ENCODE data around the gene BIRC5.
"Not testable (repeated sequence)": the region's sequence is repeated elsewhere in the genome, so short reads cannot be mapped to it uniquely, and the experiment has no call there.

Gene BIRC5

DNA sequence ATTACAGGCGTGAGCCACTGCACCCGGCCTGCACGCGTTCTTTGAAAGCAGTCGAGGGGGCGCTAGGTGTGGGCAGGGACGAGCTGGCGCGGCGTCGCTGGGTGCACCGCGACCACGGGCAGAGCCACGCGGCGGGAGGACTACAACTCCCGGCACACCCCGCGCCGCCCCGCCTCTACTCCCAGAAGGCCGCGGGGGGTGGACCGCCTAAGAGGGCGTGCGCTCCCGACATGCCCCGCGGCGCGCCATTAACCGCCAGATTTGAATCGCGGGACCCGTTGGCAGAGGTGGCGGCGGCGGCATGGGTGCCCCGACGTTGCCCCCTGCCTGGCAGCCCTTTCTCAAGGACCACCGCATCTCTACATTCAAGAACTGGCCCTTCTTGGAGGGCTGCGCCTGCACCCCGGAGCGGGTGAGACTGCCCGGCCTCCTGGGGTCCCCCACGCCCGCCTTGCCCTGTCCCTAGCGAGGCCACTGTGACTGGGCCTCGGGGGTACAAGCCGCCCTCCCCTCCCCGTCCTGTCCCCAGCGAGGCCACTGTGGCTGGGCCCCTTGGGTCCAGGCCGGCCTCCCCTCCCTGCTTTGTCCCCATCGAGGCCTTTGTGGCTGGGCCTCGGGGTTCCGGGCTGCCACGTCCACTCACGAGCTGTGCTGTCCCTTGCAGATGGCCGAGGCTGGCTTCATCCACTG is at the start of gene BIRC5:
TSS of gene BIRC5 (plus strand) at position 238 of the 690 bp plus-strand sequence. CDS start at position 302, 64 bp downstream.
- peak within 1 kb of the TSS in 9 of 21 experiments; percentile 1 to 67 (median 43) for H3K27ac ChIP-seq

DNA sequence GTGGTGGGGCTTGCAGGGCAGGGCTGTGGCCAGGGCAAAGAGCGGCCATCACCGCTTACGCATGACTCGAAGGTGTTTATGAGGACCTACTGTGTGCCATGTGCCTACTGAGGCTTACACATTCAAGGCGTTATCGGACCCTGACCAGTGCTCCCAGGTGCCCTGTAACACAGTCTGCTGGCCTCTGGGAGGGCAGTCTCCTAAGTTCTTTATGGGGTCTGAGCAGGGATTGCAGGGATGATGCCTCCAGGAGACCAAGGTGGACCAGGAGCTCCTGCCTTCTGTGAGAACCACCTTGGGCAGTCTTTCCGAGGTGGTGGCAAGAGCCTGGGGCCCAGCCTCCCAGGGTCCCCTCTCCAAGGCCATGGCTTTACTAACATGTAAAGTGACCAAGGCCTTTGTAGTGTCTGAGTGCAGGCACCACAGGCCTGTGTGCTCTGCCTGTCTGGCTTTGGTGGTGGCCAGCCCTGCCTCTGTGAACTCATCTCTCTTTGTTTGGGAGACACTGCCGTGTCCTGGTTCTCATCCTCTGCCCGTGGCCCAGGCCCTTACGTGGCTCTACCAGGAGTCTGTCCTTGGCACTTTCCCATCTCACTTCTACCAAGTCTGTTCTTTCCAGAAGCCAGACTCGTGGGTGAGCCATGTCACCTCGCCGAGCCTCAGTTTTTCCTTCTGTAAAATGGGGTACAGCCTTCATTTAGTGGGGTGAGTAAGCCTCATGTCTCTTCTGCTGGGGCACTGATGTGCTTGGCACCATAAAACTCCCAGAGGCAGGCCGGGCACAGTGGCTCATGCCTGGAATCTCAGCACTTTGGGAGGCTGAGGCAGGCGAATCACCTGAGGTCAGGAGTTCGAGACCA is 49.1 kb upstream of the BIRC5 start:
- H3K27ac ChIP-seq = peak overlapping the region in 1 of 21 experiments; percentile 6
- no peak overlapping the region for H3K4me3 ChIP-seq

More for the DNA sequence above, at the start of gene BIRC5:
- H3K4me3 ChIP-seq = peak within 1 kb of the TSS; percentile 29 to 63 (median 49)

DNA sequence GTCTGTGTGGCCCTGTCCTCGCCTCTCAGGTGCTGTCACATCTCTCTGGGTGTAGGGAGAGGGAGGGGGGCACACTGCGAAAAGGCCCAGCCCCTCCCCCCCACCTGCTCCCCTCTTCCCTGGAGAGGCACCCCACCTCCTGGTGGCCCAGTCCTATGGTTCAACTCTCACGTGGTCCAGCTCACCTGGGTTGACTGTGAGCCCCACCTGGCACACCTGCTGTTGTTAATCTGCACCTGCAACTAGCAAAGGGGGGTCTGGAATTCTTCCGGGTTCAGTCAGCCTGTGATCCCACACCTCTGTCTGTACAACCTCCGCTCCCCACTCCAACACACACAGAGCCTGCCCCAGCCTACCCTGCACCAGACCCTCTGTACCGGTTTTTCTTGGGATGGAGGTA is 47.6 kb upstream of the BIRC5 start:
- H3K4me3 ChIP-seq = no peak overlapping the region
- no peak overlapping the region for H3K27ac ChIP-seq

DNA sequence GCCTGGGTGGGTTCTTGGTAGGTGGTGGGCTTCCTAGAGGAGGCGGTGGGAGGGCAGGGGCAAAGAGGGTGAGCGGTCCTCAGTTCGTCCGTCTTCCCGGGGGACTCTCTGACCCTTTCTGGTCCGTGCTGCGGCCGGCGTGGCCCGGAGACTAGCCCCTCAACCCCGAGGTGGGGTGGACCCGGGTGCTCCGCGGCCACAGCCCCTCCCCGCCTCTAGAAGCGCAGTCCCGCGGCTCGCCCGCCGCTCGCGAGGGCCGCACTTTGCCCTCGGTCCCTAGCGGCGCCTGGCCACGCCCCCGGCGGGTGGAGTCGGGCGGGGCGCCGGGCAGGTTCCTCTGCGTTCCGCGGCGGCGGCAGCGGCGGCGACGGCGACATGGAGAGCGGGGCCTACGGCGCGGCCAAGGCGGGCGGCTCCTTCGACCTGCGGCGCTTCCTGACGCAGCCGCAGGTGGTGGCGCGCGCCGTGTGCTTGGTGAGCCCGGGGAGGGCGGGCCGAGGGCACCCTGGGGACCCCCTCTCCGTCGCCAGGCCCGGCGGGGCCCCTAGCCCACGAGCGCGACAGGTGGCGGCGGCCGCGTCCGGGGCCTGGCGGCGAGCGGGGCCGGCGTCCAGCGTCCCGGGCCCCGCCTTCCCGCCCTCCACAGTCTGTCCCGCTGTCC is 45.7 kb upstream of the BIRC5 start, which contains the start of gene SYNGR2:
TSS of gene SYNGR2 (plus strand) at position 340 of the 661 bp plus-strand sequence. CDS start at position 376, 36 bp downstream.
- H3K4me3 ChIP-seq = peak within 1 kb of the TSS; percentile 62 to 95 (median 76)
- peak within 1 kb of the TSS; percentile 54 to 99 (median 94) for H3K27ac ChIP-seq

DNA sequence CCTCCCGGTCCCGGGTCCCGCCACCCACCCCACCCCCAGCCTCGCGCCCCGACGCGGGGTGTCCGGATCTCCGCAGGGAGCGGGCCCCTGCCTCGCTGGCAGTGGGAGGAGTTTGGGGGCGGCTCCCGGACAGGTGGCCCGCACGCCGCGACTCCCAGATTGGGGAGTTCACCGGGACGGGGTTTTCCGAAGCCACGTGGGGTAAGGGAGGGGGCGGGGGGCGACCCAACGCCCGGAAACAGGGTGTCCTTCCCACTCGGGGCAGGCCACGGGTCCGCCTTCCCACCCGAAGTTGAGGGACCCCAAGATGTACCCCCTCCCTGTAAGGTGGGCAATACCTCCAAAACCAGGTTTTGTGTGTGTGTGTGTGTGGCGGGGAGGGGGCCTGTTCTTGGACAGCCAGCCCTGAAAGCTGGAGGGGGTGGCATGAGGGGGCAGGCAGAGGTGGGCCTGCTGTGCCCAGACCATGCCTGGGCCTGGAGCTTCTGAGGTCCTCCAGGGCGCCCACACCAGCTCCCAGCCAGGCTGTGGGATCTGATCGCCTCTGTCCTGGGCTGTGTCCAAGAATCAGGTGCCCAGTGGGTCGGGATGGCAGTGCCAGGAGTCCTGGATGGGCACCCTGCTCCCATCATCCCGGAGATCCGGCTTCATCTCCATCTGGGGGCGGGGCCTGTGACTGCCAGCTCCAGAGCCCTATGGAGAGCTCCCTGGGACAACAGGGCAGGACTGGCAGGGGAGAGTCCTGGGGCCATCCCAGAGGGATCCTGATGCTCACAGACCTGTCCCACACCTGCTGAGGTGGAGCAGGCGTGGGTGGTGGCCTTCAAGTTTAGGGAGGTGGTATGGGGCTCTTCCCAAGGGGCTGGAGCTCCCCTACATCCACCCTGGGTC is 44.9 kb upstream of the BIRC5 start:
- peak overlapping the region; percentile 54 to 99 (median 94) for H3K27ac ChIP-seq
- peak overlapping the region; percentile 62 to 95 (median 76) for H3K4me3 ChIP-seq

DNA sequence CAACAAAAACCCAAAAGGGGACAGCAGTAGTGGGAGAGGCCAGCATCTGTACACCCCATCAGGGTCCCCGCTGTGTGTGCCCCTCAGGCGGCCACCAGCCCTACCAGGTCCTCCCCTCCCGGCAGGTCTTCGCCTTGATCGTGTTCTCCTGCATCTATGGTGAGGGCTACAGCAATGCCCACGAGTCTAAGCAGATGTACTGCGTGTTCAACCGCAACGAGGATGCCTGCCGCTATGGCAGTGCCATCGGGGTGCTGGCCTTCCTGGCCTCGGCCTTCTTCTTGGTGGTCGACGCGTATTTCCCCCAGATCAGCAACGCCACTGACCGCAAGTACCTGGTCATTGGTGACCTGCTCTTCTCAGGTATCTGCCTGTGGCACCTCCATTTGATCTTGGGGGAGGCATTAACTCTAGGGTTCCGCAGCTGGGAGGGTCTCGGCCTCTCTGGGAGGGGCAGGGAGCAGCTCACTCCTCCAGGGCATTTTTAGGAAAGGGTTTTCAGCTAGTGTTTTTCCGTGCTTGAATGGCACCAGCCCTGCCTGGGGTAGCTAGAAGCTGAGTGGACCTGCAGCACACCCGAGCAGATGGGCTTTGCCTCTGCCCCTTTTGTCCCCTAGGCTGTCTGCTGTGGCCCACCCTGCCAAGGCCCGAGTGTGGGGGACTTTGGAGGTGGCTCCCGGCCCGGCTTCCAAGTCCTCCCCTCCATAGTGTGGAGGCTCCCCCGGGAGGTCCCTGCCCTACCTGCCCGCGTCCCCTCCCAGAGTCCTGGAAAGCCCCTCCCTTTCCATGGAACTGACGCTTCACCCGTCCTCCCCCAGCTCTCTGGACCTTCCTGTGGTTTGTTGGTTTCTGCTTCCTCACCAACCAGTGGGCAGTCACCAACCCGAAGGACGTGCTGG is 43.1 kb upstream of the BIRC5 start:
- no peak overlapping the region for H3K4me3 ChIP-seq
- H3K27ac ChIP-seq = peak overlapping the region in 11 of 21 experiments; percentile 12 to 84 (median 47)

DNA sequence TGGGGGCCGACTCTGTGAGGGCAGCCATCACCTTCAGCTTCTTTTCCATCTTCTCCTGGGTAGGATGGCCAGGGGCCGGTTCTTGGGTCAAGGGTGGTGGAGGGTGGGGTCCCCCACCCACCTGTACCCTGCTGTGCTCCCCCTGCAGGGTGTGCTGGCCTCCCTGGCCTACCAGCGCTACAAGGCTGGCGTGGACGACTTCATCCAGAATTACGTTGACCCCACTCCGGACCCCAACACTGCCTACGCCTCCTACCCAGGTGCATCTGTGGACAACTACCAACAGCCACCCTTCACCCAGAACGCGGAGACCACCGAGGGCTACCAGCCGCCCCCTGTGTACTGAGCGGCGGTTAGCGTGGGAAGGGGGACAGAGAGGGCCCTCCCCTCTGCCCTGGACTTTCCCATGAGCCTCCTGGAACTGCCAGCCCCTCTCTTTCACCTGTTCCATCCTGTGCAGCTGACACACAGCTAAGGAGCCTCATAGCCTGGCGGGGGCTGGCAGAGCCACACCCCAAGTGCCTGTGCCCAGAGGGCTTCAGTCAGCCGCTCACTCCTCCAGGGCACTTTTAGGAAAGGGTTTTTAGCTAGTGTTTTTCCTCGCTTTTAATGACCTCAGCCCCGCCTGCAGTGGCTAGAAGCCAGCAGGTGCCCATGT is 42.3 kb upstream of the BIRC5 start:
- H3K4me3 ChIP-seq = not testable (repeated sequence)
- peak overlapping the region in 17 of 21 experiments; percentile 4 to 85 (median 47) for H3K27ac ChIP-seq

DNA sequence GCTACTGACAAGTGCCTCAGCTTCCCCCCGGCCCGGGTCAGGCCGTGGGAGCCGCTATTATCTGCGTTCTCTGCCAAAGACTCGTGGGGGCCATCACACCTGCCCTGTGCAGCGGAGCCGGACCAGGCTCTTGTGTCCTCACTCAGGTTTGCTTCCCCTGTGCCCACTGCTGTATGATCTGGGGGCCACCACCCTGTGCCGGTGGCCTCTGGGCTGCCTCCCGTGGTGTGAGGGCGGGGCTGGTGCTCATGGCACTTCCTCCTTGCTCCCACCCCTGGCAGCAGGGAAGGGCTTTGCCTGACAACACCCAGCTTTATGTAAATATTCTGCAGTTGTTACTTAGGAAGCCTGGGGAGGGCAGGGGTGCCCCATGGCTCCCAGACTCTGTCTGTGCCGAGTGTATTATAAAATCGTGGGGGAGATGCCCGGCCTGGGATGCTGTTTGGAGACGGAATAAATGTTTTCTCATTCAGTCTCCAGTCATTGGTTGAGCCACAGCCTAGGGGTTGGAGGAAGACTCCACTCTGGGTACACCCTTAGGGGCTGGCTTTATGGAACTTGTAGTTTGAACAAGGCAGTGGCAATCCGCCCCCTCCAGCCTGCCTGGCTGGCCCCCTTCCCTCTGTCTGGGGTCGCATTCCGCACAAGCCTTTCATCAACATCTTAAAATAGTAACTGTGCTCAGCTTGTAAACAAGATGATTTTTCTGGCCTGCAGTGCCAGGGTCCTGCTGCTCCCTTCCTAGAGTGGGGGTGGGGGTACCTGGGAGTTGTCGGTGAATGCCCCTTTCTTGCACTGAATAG is 41.6 kb upstream of the BIRC5 start:
- Histone ChIP-seq H3K4me3 (no peak overlapping the region), H3K27ac (peak overlapping the region in 18 of 21 experiments; percentile 4 to 85 (median 64))

DNA sequence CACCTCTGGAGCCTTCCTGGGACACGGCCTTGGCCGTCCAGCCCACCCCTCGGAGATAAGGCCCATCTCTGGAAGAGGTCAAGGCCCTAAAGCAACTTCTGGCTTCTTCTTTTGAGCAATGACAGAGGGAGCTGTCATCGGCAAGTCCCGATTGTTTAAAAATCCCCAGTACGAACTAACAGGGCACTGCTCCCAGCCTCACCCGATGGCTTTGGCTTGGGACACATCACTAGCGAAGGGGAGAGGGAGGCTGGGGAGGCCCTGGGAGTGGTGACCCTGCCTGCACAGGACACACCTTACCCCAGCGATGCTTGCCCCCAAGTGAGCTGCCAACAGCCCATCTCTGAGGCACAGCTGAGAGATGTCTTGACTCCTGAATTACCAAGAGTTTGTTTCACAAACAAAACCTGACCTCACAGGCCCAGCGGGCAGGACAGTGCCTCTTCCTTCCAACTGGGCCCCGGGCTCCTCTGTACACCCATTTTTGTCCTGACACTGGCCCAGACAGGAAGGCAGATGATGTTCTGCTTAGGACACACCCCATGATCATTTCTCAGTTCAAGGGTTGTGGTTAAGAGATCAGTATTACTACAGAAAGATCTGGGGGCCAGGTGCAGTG is 40.8 kb upstream of the BIRC5 start:
- Histone ChIP-seq H3K4me3 (no peak overlapping the region), H3K27ac (peak overlapping the region in 17 of 21 experiments; percentile 14 to 85 (median 66))

DNA sequence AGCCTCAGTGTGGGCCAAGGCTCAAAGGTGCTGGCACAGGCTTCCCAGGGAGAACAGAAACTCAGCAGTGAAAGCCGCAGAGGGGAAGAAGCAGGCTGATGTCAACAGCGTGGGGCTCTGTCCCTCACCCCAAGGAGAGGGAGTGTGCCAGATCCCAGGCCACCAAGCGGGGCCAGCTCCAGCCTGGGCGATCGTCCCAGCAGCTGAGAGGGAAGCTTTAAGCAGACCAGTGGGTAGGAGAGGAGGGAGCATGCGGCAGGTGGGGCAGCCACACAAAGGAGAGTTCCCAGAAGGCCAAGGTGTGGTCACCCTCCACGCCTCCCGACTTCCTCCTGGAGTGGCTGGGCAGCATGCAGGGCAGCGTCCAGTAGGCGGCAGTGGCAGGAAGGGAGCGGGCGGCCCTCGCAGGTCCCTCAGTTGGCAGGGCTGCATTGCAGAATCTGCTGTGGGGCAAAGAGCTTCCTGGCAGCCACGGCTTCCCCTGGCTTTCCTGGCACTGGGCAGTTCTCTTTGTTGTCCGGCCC is 39.6 kb upstream of the BIRC5 start:
- Histone ChIP-seq H3K4me3 (no peak overlapping the region), H3K27ac (peak overlapping the region in 19 of 21 experiments; percentile 1 to 85 (median 66))

DNA sequence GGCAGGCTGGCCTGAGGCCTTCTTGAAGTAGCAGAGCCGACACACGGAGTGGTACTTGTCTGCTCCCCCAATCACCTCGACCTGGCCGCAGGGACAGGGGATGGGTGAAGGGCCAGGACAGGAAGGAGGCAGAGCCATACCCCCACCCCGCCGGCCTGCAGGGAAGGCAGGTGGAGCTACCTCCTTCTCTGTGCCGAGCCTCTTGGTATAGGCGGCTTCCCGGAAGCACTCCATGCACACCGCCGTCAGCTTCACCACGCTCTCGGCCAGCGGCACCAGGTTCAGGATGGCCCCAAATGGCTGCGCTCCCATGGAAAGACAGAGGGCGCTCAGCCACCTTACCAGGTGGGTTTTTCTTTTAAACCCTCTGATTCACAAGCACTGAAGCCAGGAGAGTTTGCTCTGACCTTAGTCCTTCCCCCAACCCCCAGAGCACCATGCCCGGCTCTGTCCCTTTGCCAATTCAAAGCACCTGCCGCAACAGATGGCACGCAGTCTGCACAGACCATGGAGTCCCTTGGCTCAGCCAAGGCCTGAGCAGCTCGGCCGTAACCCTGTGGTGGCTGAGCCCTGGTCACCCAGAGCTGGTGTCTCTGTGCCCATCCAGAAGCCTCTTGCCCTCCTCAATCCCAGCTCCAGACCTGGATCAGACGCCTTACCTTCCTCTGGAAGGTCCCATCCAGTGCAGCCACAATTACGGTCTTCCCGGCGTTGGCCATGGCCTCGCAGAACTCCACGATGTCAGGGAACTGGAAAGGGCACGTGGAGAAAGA is 39.0 kb upstream of the BIRC5 start:
- Histone ChIP-seq H3K4me3 (no peak overlapping the region), H3K27ac (peak overlapping the region in 19 of 21 experiments; percentile 1 to 85 (median 66))

DNA sequence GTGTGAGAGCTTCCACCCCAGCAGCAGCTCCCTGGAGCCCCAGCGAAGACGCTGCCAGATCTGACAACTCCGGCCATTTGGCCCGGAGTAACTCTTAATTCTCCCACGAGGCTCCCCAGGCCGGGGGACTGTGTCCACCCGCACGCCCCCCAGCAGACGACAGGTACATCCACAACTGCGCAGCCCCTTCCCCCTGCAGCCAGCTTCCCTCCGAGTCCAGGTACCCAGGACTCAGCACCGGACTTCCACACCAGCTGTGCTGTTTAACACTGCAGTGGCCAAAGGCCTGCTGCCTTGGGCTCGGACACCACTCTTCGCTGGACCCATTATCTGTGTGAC is 38.4 kb upstream of the BIRC5 start:
- Histone ChIP-seq H3K27ac (peak overlapping the region in 9 of 21 experiments; percentile 1 to 84 (median 73)), H3K4me3 (no peak overlapping the region)

DNA sequence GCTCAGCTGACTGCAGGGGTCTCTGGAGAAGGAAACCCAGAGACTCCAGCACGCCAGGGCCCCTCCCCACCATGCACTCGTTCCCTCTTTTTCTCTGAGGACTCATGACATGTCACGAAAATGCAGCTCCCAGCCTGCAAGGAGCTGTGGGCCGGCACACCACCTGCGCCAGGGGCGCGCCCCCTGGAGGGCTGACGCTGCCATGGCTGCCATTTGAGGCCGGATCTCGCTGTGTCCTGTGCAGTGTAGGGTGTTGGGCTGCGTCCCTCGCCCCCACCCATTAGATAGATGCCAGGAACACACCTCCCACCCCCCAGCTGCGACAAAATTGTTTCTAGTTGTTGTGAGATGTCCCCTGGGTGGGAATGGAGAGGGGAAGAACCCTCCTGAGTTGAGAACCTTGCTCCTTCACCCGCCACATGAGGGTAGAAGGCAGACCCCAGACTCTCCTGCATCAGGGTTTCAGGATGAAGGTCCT is 37.5 kb upstream of the BIRC5 start:
- H3K27ac ChIP-seq = peak overlapping the region in 1 of 21 experiments; percentile 10
- H3K4me3 ChIP-seq = no peak overlapping the region

DNA sequence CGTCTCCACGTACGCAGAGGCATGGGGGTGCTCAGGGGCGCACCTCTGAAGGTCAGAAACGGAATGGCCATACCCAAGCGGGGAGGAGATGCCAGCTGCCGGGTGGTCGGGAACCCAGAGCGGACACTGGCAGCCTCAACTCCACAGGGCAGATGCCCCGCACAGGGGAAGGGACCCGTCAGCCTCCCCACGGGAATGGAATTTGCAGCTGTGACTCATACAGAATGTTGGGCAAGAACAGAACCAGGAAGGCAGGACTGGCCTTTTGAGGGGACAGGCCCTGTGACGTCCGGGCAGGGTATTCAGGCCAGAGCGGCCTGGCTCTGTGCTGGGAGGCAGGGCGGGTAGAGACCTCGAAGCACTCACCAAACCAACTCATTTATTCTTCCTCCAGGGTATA is 34.7 kb upstream of the BIRC5 start:
- Histone ChIP-seq H3K27ac (peak overlapping the region in 3 of 21 experiments; percentile 16 to 36 (median 33)), H3K4me3 (no peak overlapping the region)

DNA sequence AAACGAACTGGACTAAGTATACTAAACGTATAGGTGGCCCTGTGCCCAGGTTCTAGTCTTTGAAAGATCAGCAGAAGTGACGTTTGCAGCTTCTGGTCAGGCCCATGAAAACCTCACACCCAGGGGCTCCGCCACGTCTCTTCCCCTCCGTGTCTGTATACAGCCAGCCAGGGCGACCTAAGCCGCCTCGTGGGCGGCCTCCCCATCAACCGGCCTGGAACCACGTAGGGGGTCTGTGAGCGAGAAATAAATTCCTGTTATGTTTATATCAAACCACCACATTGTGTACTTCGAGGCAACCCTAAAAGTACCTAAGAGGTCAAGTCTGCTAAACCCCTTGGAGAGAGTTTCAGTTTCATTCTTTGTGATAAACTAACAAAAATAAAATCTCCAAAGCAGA is 34.0 kb upstream of the BIRC5 start:
- Histone ChIP-seq H3K27ac (peak overlapping the region in 7 of 21 experiments; percentile 11 to 40 (median 36)), H3K4me3 (no peak overlapping the region)
